ENCODE measurements around the gene RELL2.

RELL2 gene

DNA sequence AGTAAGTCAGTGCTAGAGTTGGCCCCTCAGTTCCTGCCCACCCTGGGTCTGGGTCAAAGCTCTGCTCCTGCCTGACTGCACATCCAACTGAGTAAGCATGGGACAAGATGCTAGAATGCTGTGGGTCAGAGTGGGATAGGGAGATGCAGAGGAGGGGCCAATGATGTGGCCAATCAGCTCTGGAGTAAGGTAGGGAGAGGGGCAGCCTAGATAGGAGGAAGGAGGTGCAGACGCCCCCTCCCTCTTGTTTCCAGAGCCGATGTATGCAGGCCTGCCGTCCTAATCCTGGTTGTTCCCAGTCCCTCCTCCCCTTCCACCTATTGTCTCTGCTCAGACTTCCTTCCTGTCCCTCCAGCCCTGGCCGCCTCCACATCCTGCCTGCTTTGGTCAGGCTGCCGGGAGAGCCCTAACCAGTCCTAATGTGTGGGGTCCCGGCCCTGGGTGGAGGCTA, 44.0 kb downstream of the RELL2 start:
- ChIA-PET CTCF (interaction anchor here (0.5 to 1.4 kb wide), 3 partner anchors 11 to 283 kb away, joined by 3 to 7 read pairs (median 6); no protein-coding TSS in a partner anchor), POLR2A (interaction anchor here (1.0 kb wide), 1 partner anchor 244 kb away, joined by 4 read pairs; no protein-coding TSS in a partner anchor)
- Histone ChIP-seq H3K36me3 (ENCODE audit: control insufficient read depth in 2 of 2, insufficient read depth in 1 of 2, low read length in 2 of 2) (no peaks in the 10 kb centered on the region; a peak in 1 of 3 replicates), H3K4me3 (ENCODE audit: low read depth, low read length) (no peak overlapping the region), H3K9me3 (ENCODE audit: control insufficient read depth, insufficient read depth, low read depth, low read length) (no peaks in the 10 kb centered on the region), H3K4me1 (ENCODE audit: control insufficient read depth, insufficient read depth, low read length) (no peaks in the 10 kb centered on the region), H3K27ac (ENCODE audit: extremely low read depth, low read depth, low read length) (no peak overlapping the region)
- TF ChIP-seq, protein P1, sequence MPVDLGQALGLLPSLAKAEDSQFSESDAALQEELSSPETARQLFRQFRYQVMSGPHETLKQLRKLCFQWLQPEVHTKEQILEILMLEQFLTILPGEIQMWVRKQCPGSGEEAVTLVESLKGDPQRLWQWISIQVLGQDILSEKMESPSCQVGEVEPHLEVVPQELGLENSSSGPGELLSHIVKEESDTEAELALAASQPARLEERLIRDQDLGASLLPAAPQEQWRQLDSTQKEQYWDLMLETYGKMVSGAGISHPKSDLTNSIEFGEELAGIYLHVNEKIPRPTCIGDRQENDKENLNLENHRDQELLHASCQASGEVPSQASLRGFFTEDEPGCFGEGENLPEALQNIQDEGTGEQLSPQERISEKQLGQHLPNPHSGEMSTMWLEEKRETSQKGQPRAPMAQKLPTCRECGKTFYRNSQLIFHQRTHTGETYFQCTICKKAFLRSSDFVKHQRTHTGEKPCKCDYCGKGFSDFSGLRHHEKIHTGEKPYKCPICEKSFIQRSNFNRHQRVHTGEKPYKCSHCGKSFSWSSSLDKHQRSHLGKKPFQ (tag by site-specific recombination; IDR thresholded peaks at IDR 0.05), result no peak
- TF ChIP-seq, protein P2, sequence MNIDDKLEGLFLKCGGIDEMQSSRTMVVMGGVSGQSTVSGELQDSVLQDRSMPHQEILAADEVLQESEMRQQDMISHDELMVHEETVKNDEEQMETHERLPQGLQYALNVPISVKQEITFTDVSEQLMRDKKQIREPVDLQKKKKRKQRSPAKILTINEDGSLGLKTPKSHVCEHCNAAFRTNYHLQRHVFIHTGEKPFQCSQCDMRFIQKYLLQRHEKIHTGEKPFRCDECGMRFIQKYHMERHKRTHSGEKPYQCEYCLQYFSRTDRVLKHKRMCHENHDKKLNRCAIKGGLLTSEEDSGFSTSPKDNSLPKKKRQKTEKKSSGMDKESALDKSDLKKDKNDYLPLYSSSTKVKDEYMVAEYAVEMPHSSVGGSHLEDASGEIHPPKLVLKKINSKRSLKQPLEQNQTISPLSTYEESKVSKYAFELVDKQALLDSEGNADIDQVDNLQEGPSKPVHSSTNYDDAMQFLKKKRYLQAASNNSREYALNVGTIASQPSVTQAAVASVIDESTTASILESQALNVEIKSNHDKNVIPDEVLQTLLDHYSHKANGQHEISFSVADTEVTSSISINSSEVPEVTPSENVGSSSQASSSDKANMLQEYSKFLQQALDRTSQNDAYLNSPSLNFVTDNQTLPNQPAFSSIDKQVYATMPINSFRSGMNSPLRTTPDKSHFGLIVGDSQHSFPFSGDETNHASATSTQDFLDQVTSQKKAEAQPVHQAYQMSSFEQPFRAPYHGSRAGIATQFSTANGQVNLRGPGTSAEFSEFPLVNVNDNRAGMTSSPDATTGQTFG (tag by site-specific recombination; IDR thresholded peaks at IDR 0.05; ENCODE audit: borderline replicate concordance), result no peak
- no peak for TF ChIP-seq ZNF560 (tag by site-specific recombination; IDR thresholded peaks at IDR 0.05; ENCODE audit: borderline replicate concordance)
- peak; percentile 71 for TF ChIP-seq SP2 (tag by site-specific recombination; IDR thresholded peaks at IDR 0.05)
- no peak for TF ChIP-seq ZBTB7A (tag by site-specific recombination; IDR thresholded peaks at IDR 0.05; ENCODE audit: low read depth)
- no peak for TF ChIP-seq ZNF223 (tag by site-specific recombination; IDR thresholded peaks at IDR 0.05)
- TF ChIP-seq, protein P3, sequence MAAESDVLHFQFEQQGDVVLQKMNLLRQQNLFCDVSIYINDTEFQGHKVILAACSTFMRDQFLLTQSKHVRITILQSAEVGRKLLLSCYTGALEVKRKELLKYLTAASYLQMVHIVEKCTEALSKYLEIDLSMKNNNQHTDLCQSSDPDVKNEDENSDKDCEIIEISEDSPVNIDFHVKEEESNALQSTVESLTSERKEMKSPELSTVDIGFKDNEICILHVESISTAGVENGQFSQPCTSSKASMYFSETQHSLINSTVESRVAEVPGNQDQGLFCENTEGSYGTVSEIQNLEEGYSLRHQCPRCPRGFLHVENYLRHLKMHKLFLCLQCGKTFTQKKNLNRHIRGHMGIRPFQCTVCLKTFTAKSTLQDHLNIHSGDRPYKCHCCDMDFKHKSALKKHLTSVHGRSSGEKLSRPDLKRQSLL (tag by site-specific recombination; IDR thresholded peaks at IDR 0.05), result no peak
- no peak for TF ChIP-seq ZNF274 (IDR thresholded peaks at IDR 0.05; ENCODE audit: low read length)
- no peak for TF ChIP-seq ZNF274 (tag by site-specific recombination; IDR thresholded peaks at IDR 0.05; ENCODE audit: borderline replicate concordance)
- peak; percentile 61 for TF ChIP-seq ZFHX2 (tag by site-specific recombination; conservative IDR thresholded peaks at IDR 0.05)
- TF ChIP-seq, protein P4, sequence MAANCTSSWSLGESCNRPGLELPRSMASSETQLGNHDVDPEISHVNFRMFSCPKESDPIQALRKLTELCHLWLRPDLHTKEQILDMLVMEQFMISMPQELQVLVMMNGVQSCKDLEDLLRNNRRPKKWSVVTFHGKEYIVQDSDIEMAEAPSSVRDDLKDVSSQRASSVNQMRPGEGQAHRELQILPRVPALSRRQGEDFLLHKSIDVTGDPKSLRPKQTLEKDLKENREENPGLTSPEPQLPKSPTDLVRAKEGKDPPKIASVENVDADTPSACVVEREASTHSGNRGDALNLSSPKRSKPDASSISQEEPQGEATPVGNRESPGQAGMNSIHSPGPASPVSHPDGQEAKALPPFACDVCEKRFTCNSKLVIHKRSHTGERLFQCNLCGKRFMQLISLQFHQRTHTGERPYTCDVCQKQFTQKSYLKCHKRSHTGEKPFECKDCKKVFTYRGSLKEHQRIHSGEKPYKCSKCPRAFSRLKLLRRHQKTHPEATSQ (tag by site-specific recombination; IDR thresholded peaks at IDR 0.05), result no peak
- TF ChIP-seq FEZF1 (tag by site-specific recombination; IDR thresholded peaks at IDR 0.05), result no peak
- TF ChIP-seq ZNF266 (tag by site-specific recombination; IDR thresholded peaks at IDR 0.05; ENCODE audit: low read depth), result no peak
- TF ChIP-seq ZNF501 (tag by site-specific recombination; IDR thresholded peaks at IDR 0.05), result no peak
- TF ChIP-seq EGR2 (tag by site-specific recombination; IDR thresholded peaks at IDR 0.05; ENCODE audit: low read depth), result peak; percentile 57

DNA sequence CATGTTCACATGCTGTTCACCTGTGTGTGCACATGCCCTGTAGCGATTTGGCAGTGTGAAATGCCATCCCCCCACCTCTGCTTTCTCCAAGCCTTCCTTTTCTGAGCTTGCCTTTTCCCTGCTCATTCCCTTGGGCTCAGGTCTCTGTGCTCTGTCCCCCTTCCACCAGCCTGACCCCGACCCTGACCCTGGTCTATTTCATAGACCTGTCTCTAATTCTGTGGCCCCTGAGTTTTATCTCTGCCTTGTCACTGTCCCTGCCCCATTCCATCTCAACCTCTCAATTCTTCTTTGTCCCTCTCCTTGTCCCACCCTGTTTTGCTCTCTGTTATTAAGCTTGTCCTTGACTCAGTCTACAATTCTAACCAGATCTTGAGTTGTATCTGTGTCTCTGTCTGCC, 44.5 kb downstream of the RELL2 start:
- ChIA-PET POLR2A (interaction anchor here (1.0 to 1.7 kb wide), 2 partner anchors 11 to 244 kb away, joined by 4 to 8 read pairs; no protein-coding TSS in a partner anchor), CTCF (interaction anchor here (0.5 to 2.8 kb wide), 4 partner anchors 11 to 283 kb away, joined by 3 to 12 read pairs (median 6); no protein-coding TSS in a partner anchor)
- TF ChIP-seq ZNF335 (tag by site-specific recombination; conservative IDR thresholded peaks at IDR 0.05) (peak; percentile 47), PRDM1 (tag by site-specific recombination; IDR thresholded peaks at IDR 0.05) (0 out of 2 replicates have a peak, but pooled peaks have one; percentile 37)
- TF ChIP-seq, protein P5, sequence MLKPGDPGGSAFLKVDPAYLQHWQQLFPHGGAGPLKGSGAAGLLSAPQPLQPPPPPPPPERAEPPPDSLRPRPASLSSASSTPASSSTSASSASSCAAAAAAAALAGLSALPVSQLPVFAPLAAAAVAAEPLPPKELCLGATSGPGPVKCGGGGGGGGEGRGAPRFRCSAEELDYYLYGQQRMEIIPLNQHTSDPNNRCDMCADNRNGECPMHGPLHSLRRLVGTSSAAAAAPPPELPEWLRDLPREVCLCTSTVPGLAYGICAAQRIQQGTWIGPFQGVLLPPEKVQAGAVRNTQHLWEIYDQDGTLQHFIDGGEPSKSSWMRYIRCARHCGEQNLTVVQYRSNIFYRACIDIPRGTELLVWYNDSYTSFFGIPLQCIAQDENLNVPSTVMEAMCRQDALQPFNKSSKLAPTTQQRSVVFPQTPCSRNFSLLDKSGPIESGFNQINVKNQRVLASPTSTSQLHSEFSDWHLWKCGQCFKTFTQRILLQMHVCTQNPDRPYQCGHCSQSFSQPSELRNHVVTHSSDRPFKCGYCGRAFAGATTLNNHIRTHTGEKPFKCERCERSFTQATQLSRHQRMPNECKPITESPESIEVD (tag by site-specific recombination; IDR thresholded peaks at IDR 0.05), result no peak
- no peaks in the 10 kb centered on the region for H3K4me1 ChIP-seq (ENCODE audit: control insufficient read depth, insufficient read depth, low read length)
- H3K36me3 ChIP-seq (ENCODE audit: control insufficient read depth in 2 of 2, insufficient read depth in 1 of 2, low read length in 2 of 2), result no peaks in the 10 kb centered on the region; a peak in 1 of 3 replicates
- peak overlapping the region; percentile 52 for H3K4me3 ChIP-seq (ENCODE audit: low read depth, low read length)
- H3K27ac ChIP-seq (ENCODE audit: extremely low read depth, low read depth, low read length), result peak overlapping the region; percentile 52; the same call in 1 of the 2 replicates
- no peaks in the 10 kb centered on the region for H3K9me3 ChIP-seq (ENCODE audit: control insufficient read depth, insufficient read depth, low read depth, low read length)

All from HEK293 (cell line).